ENCODE measurements around the gene ACP7. TPM values are rescaled to one million over a fixed set of nuclear protein-coding genes. Genes with fewer than 3 reads are reported as not detected.

The ACP7 gene
- total and polyA plus RNA-seq, 2 of the 8 experiments (the other 6 are each of a cell fraction or from before 2014, with no cell fraction given) = 0.27 to 0.50 TPM

DNA sequence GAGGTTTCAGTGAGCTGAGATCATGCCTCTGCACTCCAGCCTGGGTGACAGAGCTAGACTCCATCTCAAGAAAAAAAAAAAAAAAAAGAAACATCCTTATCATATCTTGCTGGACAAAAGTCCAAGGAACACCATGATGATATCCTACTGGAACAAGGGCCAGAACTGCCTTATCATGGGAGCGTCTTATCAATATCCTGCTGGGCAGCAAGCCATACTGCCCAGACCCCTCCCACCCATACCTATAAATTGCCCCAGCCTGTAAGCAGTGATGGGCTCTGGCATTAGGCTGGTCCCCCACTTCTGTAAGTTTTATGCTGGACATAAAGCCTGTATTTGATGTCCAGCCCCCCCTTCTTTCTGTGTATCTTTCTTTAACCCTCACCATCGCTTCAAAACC is 37.1 kb upstream of the ACP7 start (continued):
- no peak for TF ChIP-seq SUZ12 (IDR thresholded peaks at IDR 0.05; ENCODE audit: low read length)
